Astrocyte (in vitro differentiated cells and primary cell): ENCODE measurements around the gene LGR4. TPM values are rescaled to one million over a fixed set of nuclear protein-coding genes. Genes with fewer than 3 reads are reported as not detected.

Source experiments
- DNase-seq: peaks from one replicate; pipeline ENCODE4 v3.0.0-alpha.2; 2010; ENCODE audit warnings: low read depth
- FAIRE-seq: peaks from 2 replicates; lab custom pipeline; 2011; peaks lifted over from hg19 to GRCh38; lab: Jason Lieb, UNC
- H2AFZ ChIP-seq: 2 replicates; pipeline ENCODE4 v1.6.0; 2012; ENCODE audit warnings: low read depth, low read length, inconsistent platforms
- H3K27ac ChIP-seq: 2 replicates; pipeline ENCODE4 v1.5.1; 2011; ENCODE audit warnings: low read depth, low read length, inconsistent platforms
- H3K27me3 ChIP-seq: 2 replicates; pipeline ENCODE4 v1.6.0; 2011; ENCODE audit warnings: low read length, inconsistent platforms; ENCODE audit not compliant: insufficient read depth
- H3K36me3 ChIP-seq: 2 replicates; pipeline ENCODE4 v1.5.1; 2011; ENCODE audit warnings: low read length, inconsistent platforms; ENCODE audit not compliant: insufficient read depth
- H3K4me1 ChIP-seq: 2 replicates; pipeline ENCODE4 v1.5.1; 2011; ENCODE audit warnings: low read length, inconsistent platforms; ENCODE audit not compliant: insufficient read depth
- H3K4me2 ChIP-seq: 2 replicates; pipeline ENCODE4 v1.6.0; 2012; ENCODE audit warnings: low read length, inconsistent platforms
- H3K4me3 ChIP-seq: 2 replicates; pipeline ENCODE4 v1.5.1; 2011; ENCODE audit warnings: low read depth, mild to moderate bottlenecking, low read length, inconsistent platforms; ENCODE audit not compliant: insufficient read depth
- H3K79me2 ChIP-seq: 2 replicates; pipeline ENCODE4 v1.6.0; 2012; ENCODE audit warnings: mild to moderate bottlenecking, low read length, inconsistent platforms; ENCODE audit not compliant: insufficient read depth
- H3K9ac ChIP-seq: 2 replicates; pipeline ENCODE4 v1.6.0; 2012; ENCODE audit warnings: mild to moderate bottlenecking, low read length, inconsistent platforms
- H3K9me3 ChIP-seq: 2 replicates; pipeline ENCODE4 v1.5.1; 2012; ENCODE audit warnings: low read depth, mild to moderate bottlenecking, low read length, inconsistent platforms; ENCODE audit not compliant: insufficient read depth
- H4K20me1 ChIP-seq: 2 replicates; pipeline ENCODE4 v1.6.0; 2012; ENCODE audit warnings: low read length, inconsistent platforms; ENCODE audit not compliant: insufficient read depth
- H3K27ac Mint-ChIP-seq: one replicate; pipeline ENCODE4 v1.8.0; 2021; ENCODE audit warnings: mild to moderate bottlenecking, mixed read lengths; ENCODE audit not compliant: unreplicated experiment
- H3K27me3 Mint-ChIP-seq: one replicate; pipeline ENCODE4 v1.8.0; 2021; ENCODE audit warnings: low read depth, mixed read lengths; ENCODE audit not compliant: unreplicated experiment
- H3K36me3 Mint-ChIP-seq: one replicate; pipeline ENCODE4 v1.8.0; 2021; ENCODE audit warnings: low read depth, mixed read lengths; ENCODE audit not compliant: unreplicated experiment
- H3K4me1 Mint-ChIP-seq: one replicate; pipeline ENCODE4 v1.8.0; 2021; ENCODE audit warnings: low read depth, mixed read lengths; ENCODE audit not compliant: unreplicated experiment
- H3K4me3 Mint-ChIP-seq: one replicate; pipeline ENCODE4 v1.8.0; 2021; ENCODE audit warnings: mild to moderate bottlenecking, moderate library complexity, mixed read lengths; ENCODE audit not compliant: unreplicated experiment
- H3K9me3 Mint-ChIP-seq: one replicate; pipeline ENCODE4 v1.8.0; 2021; ENCODE audit warnings: mild to moderate bottlenecking, mixed read lengths; ENCODE audit not compliant: unreplicated experiment
- CTCF ChIP-seq: IDR thresholded peaks from 2 replicates; pipeline ENCODE4 v1.5.1; 2011; ENCODE audit warnings: low read depth, mild to moderate bottlenecking, inconsistent platforms, low read length, moderate library complexity; ENCODE audit not compliant: insufficient read depth
- EZH2 ChIP-seq: IDR thresholded peaks from 2 replicates; pipeline ENCODE4 v1.6.1; 2012; ENCODE audit warnings: mild to moderate bottlenecking, low read length, inconsistent platforms; ENCODE audit not compliant: insufficient read depth
- microRNA-seq: library from miRNA; unstranded; fragments of <30 nt; microRNA quantifications from one replicate; pipeline ENCODE4 v1.2.0, GENCODE V29; 2020
- total RNA-seq: library from RNA; stranded (reverse); gene quantifications from 2 replicates; pipeline ENCODE4 v1.2.1, GENCODE V29; 2021

The LGR4 gene
- total RNA-seq, 1 donor from 2014 or later: 50.0 TPM

GRCh38 chr11:27319072-27319471 lies 153.5 kb downstream of the LGR4 start:
- FAIRE-seq (peak; percentile 72), DNase-seq (peak; percentile 89)
- Histone ChIP-seq H4K20me1 (no peaks in the 10 kb centered on the region), H3K9me3 (no peaks in the 10 kb centered on the region), H3K4me3 (no peak overlapping the region), H2AFZ (no peak overlapping the region), H3K27ac (peak overlapping the region; percentile 42), H3K9ac (peak overlapping the region; percentile 20), H3K79me2 (no peaks in the 10 kb centered on the region), H3K4me1 (peaks cover 21% of the 10 kb centered on the region), H3K27me3 (no peaks in the 10 kb centered on the region), H3K4me2 (peak overlapping the region; percentile 48), H3K36me3 (no peaks in the 10 kb centered on the region)
- Mint-ChIP-seq H3K4me3 (no peak overlapping the region), H3K36me3 (peaks cover 2% of the 10 kb centered on the region), H3K27ac (peak overlapping the region; percentile 77), H3K4me1 (peaks cover 27% of the 10 kb centered on the region), H3K9me3 (peaks cover 6% of the 10 kb centered on the region), H3K27me3 (no peaks in the 10 kb centered on the region)
- no peak for TF ChIP-seq EZH2
- TF ChIP-seq CTCF: no peak

GRCh38 chr11:27317751-27318150 lies 154.8 kb downstream of the LGR4 start:
- H4K20me1 ChIP-seq: no peaks in the 10 kb centered on the region
- no peak overlapping the region for H2AFZ ChIP-seq
- Mint-ChIP-seq H3K4me3 (no peak overlapping the region), H3K27ac (peak overlapping the region; percentile 43), H3K36me3 (peaks cover 2% of the 10 kb centered on the region), H3K27me3 (no peaks in the 10 kb centered on the region), H3K9me3 (peaks cover 6% of the 10 kb centered on the region), H3K4me1 (peaks cover 27% of the 10 kb centered on the region)
- no peaks in the 10 kb centered on the region for H3K79me2 ChIP-seq
- H3K4me2 ChIP-seq: no peak overlapping the region
- no peak for TF ChIP-seq EZH2
- TF ChIP-seq CTCF: no peak
- DNase-seq (peak; percentile 71), FAIRE-seq (peak; percentile 75)
- H3K9me3 ChIP-seq: no peaks in the 10 kb centered on the region
- H3K36me3 ChIP-seq: no peaks in the 10 kb centered on the region
- peaks cover 21% of the 10 kb centered on the region for H3K4me1 ChIP-seq
- H3K27me3 ChIP-seq: no peaks in the 10 kb centered on the region
- no peak overlapping the region for H3K9ac ChIP-seq
- H3K27ac ChIP-seq: peak overlapping the region; percentile 6
- H3K4me3 ChIP-seq: no peak overlapping the region

Small RNAs within 50 kb of the gene (microRNA-seq; reads per million reads assigned to microRNA genes)
- not detected for gene MIR8087

Other genes starting within 250 kb of the LGR4 start
- gene CCDC34, start 109.6 kb downstream of the LGR4 start, total RNA-seq: 11.7 and 12.8 TPM in 2 replicates
- 34.7 and 38.7 TPM in 2 replicates for gene LIN7C, start 34.0 kb upstream of the LGR4 start, total RNA-seq
- 24.4 and 27.2 TPM in 2 replicates for gene BDNF, start 227.7 kb upstream of the LGR4 start, total RNA-seq